HG03378 (cell line): ENCODE results near the gene LRRC37A3.
"Not testable (repeated sequence)": the region's sequence is repeated elsewhere in the genome, so short reads cannot be mapped to it uniquely, and the experiment has no call there.

Experiments used
- ATAC-seq: cut with Tn5 transposase; IDR thresholded peaks from one replicate; pipeline ENCODE4 v1.9.1; 2021; ENCODE audit warnings: mild to moderate bottlenecking, moderate library complexity; ENCODE audit not compliant: unreplicated experiment

LRRC37A3 gene

DNA sequence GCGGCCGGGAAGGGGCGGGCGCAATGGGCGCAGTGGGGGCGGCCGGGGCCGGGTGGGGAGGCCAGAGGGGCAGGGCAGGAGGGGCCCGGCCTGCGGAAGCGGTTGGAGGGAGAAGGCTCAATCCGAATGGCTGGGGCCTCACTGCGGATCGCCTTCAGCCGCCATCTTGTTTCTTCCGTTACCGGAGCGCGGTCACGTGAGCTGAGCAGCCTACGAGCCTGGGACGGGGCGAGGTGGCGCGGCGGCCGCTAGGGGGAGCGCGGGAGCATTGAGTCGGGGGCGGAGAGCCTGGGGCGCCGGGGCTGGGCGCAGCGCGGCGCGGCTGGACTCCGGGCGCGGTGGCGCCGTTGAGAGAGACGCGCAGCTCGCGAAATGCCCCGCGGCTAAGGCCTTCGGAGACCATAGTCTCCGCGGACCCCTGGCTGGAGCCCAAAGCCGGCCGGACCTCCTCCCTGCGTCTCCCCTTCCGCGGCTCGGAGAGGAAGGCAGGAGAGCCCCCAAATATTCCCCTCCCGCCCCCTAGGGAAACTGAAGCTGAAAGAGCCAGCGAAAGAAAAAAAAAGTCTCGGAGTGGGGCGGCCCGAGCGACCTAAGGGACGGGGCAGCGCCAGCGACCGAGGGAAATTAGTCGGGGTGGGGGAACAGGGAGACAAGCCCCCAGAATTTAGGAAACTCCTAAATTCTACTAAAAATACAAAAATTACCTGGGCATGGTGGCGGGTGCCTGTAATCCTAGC, at the start of gene LRRC37A3:
Gene LRRC37A3 (minus strand): TSS at position 190 of the 737 bp plus-strand sequence. CDS start 22,221 bp downstream, outside the sequence.
- ATAC-seq = peak; percentile 85

DNA sequence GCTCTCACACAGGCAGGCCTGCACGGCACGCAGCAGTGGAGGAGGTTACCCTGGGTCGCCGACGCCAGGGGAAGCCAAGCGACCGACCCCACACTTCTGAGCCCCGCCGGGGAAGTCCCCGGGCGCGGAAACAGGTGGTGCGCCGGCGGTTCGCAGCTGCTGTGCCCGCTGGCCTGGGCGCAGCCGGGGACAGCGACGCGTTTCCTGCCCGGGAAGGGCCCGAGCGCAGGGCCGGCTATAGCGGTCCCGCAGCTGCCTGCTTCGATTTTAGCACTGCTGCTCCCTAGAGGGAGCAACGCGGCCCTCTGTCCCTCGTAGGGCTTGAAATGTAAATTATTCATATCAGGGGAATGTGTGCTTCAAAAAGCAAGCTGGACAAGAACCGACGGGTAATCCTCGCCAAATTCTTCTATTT, 46.6 kb upstream of the LRRC37A3 start:
- peak; percentile 67 for ATAC-seq

DNA sequence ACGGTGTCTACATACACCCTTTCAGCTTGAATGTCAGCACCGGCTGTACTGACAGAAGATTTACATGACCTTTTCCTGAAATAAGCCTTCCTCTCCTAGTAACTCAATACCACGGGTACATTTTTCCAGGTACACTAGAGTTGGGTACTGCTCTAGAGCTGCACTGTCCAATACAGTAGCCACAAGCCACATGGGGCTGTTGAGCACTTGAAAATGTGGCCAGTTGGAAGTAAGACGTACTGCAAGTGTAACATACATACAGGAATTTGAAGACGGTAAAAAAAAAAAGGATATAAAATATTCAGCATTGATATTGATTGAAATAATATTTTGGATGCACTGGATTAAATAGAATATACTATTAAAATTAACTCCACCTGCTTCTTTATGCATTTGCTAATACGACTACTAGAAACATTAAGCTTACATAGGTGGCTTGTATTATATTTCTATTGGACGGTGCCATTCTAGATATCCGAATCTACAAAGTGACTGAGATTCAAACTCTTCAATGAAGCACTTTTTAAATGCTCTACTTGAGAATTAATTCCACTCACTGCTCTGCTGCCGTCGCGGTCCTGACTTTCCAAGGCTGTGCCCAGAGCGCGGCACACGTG, 46.1 kb upstream of the LRRC37A3 start:
- not testable (repeated sequence) for ATAC-seq

DNA sequence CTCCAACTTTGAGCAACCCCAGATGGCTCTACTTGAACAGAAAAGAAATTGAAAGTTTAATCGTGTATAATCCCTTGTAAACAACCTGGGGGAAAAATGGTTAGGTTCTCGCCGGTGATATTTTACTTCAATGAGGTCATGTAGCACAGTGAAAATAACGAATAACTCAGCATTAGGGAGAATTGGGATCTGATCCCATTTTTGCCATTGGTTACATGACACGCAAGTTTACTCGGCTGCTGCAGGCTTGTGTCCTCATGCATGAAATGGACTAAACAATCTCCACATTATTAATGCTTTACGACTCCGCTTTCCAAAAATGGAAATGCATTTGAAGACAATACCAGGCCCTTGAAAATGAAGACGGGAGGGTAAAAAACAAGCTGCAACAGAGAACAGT, 45.5 kb upstream of the LRRC37A3 start:
- ATAC-seq = no peak

DNA sequence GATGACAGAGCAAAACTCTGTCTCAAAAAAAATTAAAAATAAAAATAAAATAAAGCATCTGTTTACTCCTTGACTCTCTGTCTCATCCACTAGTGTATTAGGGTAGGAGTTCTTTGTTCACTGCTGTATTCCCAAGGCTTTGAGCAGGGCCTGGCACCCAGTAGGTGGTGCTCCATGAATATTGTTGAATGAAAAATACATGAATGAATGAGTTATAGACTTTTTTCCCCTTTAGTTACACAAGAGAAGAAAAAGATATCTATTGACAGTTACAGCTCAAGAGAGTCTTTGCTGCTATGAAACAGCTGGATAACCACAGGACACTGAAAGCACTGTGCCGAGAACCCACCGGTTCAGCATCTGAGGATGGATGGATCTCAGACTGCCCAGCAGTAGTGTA, 44.5 kb upstream of the LRRC37A3 start:
- not testable (repeated sequence) for ATAC-seq

DNA sequence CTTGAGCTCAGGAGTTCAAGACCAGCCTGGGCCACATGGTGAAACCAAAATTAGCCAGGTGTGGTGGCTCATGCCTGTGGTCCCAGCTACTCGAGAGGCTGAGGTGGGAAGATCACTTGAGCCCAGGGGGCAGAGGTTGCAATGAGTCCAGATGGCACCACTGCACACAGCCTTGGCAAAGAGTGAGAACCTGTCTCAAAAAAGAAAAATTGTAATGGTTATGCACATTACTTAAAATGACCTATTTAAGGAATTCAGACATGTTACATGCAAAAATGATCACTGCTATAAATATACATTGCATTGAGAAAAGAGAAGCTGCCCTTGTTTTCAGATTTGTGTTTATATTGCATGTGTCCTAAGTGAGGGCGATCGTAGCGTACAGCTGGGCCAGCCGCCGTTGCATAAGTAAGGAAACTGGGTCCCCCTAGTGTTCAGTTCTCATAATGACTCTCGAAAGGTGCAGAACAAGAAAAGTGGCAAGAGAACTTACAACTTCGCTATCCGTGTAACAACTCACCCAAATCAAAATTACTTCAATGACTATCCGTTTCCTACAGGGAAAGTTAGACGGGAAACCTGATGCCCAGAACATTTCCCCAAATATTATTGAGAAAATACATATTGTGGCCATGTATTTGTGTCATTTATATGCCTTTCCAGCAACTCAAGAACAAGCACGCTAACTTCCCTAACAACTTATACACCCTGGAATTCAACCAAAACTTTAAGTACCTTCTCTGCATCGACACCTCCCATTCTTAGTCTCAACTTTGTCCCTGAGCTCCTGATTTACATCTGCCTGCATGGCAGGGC, 42.5 kb upstream of the LRRC37A3 start:
- peak; percentile 61 for ATAC-seq

DNA sequence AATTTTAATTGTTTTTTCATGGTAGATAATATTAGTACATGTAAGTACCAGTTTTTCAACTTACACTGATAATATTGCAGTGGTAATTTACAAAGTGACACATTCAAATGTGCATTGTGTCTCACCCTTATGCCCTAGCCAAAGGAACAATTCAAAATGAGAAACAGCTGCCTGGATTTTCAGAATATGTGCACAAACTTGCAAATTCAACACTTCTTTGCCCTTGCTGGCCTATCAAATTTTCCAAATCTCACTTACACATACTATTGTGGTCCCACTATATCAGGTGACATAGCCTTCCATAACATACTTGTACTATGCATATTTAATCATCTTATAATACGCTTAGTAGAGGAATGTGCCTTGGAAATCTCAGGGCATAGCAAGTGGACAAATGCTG, 32.6 kb upstream of the LRRC37A3 start:
- ATAC-seq = no peak

DNA sequence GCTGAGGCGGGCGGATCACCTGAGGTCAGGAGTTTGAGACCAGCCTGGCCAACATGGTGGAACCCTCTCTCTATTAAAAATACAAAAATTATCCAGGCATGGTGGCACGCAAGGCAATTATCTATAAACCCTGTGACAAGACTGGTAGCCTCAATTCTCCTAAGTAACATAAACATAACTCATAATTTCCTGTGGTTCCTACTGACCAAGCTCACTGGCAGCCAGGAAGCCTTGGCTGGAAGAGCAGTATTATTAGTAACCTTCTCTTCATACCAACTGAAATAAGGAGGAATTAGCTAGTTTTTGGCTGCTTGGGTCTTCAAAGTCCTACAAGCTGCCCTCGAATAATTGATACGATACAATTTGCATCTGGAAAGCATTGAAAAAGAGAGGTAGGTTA, 31.6 kb upstream of the LRRC37A3 start:
- no peak for ATAC-seq

DNA sequence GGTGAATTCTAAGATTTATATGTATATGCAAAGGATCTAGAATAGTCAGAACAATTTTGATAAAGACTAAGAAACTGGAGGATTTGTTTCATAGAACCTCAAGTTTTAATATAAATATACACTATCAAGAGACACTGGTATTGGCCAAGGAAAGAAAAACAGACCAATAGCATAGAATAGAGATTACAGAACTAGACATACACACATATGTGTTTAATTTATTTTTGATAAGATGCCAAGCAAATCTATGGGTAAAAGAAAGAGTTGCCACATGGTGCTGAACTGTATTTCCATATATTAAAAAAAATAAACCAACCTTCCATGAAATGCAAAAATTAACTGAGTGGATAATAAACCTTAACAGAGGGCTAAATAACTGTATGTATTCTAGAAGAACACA, 27.9 kb upstream of the LRRC37A3 start:
- no peak for ATAC-seq

DNA sequence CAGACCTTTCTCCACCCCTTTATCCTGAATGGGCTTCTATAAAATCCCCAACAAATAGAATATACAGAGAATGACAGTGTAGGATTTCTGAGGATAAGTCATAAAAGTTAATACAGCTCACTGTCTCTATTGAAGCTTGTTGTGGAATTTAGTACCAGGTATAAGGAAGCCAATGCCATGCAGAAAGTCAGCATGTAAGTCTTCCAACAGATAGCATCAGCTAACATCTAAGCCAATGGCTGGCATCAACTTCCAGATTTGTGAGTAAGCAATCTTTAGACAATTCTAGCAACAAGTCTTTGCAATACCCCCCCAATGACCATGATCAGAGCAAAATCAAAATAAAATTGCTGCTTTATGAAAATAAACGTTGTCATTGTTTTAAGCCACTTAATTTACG, 22.5 kb upstream of the LRRC37A3 start:
- ATAC-seq = no peak

DNA sequence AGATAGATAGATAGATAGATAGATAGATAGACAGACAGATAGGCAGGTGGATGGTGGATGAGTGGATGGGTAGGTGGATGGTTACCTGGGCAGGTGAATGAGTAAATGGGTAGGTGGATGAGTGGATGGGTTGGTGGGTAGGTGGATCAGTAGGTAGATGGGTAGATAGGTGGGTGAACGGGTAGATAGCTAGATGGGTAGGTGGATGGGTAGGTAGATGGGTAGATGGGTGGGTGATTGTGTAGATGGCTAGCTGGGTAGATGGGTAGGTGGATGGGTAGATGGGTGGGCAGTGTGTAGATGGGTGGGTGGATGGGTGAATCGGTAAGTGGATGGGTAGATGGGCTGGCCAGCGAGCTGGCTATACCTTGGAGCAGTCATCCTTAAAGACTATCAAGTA, 21.8 kb upstream of the LRRC37A3 start:
- ATAC-seq = no peak

DNA sequence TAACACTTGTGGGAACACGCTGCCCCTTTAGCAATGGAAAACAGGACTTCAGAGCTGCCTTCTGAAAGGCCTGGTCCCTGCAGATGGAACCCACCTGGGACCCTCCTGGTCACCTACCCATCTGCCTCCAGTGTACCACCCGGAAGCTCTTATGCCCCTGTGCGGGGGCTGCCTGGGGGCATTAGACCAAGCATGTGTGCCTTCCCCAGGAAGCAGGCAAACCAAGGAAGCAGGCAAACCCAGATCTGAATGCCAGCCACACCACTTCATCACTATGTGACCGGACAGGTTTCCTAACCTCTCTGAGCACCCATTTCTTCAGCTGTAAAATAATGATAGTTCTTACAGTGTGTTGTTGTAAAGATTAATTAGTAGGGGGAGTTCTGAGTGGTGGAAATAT, 20.8 kb upstream of the LRRC37A3 start:
- ATAC-seq = no peak

DNA sequence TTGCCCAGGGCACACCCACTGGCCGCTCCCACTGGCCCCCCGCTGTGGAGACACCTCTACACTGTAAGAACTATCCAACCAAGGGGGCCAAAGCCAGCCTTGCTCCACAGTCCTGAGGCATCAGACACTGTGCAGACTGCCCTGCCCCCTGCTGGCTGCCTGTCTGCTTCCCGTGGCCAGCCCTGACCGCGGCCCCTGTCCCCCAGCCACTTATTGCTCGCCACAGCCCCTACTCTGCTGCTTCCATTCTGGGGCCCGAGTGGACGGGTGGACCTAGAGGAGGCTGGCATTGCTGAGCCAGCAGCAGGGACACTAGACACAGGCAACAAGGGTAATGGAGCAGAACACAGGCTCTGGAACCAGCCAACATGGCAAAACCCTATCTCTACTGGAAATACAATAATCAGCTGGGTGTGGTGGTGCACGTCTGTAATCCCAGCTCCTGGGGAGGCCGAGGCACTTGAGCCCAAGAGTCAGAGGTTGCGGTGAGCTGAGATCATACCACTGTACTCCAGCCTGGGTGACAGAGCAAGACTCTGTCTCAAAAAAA, 19.7 kb upstream of the LRRC37A3 start:
- ATAC-seq = no peak

DNA sequence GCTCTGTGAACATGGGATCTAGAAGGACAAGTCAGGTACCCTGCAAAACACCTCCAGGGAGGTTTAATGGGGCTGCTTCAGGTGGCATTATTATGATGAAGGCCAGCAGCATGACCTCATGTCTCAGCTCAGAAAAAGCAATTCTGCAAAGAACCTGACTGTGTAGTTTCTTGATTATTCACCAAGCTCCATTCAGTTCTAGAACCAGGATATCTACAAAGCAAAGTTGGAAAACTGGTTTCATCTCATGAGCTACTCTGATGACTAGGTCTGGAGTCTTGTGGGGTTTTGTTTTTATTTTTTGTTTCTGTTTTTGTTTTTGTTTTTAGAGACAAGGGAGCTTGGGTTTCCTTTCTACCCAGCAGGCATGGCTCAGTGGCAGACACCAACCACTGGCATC, 19.0 kb upstream of the LRRC37A3 start:
- ATAC-seq = no peak

DNA sequence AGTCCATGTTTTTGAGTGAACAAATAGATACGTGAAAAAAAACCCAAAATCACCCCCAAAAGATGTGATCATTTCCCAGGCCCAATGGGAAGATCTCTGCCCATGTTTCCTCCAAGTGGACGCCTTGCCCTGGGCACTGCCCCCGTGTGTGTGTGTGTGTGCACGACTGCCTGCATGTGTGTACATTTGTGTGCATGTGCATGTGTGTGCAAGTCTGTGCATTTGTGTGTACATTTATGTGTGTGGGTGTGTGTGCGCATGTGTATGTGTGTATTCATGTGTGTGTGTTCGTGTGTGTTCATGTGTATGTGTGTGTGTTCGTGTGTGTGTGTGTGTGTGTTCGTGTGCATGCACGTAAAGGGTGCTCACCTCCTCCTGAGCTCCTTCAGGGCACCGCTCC, 16.8 kb upstream of the LRRC37A3 start:
- no peak for ATAC-seq

DNA sequence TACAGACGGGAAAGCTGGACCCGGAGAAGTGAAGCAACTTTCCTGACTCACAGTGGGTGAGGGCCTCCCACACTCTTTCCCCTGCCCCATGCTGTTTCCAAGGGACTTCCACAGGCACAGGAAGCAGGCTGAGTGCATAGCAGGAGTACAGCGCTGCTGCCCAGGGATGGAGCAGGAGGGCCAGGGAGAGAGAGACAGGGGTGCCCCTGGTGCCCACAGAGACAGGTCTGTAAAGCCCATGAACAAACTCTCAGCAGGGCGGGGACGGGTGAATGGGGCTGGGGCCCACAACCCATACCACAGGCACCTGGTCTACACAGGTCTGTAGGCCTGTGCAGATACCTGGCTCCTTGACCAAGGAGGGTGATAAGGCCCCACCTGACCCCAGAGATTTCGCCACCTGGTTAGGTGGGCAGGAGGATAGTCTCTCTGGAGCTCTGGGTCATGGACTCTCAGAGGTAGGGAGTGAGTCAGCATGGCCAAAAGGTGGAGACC, 15.1 kb upstream of the LRRC37A3 start:
- not testable (repeated sequence) for ATAC-seq

DNA sequence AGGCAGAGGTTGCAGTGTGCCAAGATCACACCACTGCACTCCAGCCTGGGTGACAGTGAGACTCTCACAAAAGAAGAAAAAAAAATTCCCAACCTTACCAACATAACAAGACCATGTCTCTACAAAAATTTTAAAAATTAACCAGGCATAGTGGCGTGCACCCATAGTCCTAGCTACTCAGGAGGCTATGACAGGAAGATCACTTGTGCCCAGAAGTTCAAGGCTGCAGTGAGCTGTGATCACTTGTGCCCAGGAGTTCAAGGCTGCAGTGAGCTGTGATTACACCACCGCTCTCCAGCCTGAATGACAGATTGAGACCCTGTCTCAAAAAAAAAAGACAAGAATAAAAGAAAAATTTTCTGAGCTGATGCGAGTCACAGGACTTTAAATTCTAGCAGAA, 13.6 kb upstream of the LRRC37A3 start:
- ATAC-seq = not testable (repeated sequence)

DNA sequence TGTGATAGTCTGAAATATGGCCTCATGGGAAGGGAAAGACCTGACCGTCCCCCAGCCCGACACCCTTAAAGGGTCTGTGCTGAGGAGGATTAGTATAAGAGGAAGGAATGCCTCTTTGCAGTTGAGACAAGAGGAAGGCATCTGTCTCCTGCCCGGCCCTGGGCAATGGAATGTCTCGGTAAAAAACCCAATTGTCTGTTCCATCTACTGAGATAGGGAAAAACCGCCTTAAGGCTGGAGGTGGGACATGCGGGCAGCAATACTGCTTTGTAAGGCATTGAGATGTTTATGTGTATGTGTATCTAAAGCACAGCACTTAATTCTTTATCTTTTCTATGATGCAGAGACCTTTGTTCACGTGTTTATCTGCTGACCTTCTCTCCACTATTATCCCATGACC, 11.1 kb upstream of the LRRC37A3 start:
- not testable (repeated sequence) for ATAC-seq

DNA sequence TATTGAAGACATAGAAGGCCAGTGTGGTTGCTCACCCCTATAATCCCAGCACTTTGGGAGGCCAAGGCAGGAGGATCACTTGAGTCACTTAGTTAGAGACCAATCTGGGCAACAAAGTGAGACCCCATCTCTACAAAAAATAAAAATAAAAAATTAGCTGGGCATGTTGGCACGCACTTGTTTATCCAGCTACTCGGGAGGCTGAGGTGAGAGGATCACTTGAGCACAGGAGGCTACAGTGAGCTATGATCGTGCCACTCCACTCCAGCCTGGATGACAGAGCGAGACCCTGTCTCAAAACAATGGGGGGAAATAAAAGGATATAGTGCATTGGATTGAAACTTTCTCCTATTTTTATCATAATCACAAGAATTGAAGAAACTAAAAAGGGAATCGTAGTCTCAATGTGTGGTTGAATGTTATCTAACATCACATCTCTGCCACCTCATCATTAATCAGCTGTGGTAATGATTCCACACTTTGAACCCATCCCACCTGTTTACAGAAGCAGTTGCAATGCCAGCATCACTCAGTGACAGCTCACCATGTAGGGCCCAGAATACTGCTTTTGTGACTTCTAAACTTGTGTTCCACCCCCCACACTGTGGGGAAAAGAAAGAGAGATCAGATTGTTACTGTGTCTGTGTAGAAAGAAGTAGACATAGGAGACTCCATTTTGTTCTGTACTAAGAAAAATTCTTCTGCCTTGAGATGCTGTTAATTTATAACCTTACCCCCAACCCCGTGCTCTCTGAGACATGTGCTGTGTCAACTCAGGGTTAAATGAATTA, 10.3 kb upstream of the LRRC37A3 start:
- ATAC-seq = not testable (repeated sequence)

DNA sequence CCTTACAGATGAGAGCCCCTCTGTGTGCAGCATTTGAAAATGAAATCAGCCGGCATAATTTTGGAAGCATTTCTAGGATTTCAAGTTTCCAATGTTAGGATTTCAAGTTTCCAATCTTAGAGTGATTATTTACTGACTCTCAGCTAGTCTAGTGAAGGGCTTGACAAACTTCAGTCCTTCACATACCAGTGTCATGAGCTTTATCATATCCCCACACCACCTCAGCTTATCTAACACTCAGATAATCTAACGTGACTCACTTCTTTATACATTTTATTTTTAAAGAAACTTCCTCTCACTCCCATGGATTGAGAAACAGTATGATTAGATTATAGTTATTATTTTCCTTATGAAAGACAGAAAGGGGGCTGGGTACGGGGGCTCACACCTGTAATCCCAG, 9.4 kb upstream of the LRRC37A3 start:
- not testable (repeated sequence) for ATAC-seq
